Measurements from ENCODE around the gene MCOLN2.

DNA sequence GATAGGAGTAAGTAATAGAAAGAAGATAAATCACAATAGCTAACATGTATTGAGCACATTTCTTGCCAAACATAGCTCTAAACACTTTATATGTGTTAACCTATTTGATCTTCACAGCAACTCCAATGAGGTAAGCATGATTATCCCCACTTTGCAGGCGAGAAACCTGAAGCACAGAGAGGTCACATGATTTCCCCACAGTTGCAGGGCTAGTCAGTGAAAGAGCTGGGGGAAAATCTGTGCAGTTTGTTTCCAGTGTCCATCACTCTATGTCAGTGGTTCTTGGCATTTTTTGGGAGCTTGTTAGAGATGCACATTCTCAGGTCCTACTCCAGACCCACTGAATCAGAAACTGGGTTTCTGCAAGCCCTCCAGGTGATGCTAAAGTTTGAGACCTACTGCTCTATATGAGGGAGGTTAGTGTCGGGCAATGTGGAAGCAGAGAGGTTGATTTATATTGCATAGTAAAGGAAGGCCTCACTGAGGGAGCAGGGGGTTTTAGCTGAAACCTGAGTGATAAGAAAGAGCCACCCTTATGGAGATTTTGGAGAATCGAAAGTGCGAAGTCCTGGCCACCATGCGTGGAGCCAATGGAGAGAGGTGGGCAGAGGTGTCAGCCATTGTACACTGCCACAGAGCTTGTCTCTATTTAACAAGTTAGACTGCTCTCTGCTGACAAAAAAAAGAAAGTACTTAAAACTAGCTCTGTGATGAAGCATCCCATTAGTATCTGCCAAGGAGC lies 30.5 kb upstream of the MCOLN2 start:
- TF ChIP-seq, protein P1, sequence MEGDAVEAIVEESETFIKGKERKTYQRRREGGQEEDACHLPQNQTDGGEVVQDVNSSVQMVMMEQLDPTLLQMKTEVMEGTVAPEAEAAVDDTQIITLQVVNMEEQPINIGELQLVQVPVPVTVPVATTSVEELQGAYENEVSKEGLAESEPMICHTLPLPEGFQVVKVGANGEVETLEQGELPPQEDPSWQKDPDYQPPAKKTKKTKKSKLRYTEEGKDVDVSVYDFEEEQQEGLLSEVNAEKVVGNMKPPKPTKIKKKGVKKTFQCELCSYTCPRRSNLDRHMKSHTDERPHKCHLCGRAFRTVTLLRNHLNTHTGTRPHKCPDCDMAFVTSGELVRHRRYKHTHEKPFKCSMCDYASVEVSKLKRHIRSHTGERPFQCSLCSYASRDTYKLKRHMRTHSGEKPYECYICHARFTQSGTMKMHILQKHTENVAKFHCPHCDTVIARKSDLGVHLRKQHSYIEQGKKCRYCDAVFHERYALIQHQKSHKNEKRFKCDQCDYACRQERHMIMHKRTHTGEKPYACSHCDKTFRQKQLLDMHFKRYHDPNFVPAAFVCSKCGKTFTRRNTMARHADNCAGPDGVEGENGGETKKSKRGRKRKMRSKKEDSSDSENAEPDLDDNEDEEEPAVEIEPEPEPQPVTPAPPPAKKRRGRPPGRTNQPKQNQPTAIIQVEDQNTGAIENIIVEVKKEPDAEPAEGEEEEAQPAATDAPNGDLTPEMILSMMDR (conservative IDR thresholded peaks at IDR 0.05; ENCODE audit: low read depth, low read length): peak; percentile 35
- TF ChIP-seq EZH2 (IDR thresholded peaks at IDR 0.05; ENCODE audit: borderline replicate concordance, low read depth, low read length, poor library complexity, severe bottlenecking): no peak

All from A673 (cell line).